ENCODE results near the gene SHISAL2A. TPM values are rescaled to one million over a fixed set of nuclear protein-coding genes. Genes with fewer than 3 reads are reported as not detected.

Gene SHISAL2A
- total RNA-seq, 8 experiments from 2014 or later = 0.38 to 2.6 (median 0.92) TPM; not detected in 1

- H3K4me1 ChIP-seq (replicated peaks in 1 of 2) = peaks cover 27 to 41% of the 10 kb centered on the region in 2 donors
- peak; percentile 12 to 88 (median 64) for ATAC-seq (replicated peaks in 6 of 8)
- peak overlapping the region in 1 of 5 donors; percentile 0 for H3K4me3 ChIP-seq
- in situ Hi-C loops (cut with MboI; ENCODE audit: low pct_unique_long_range_greater_than_20kb in 2 of 9, low sequenced_read_pairs in 9 of 9, unreplicated experiment in 9 of 9) = no loop called here
- peak overlapping the region; percentile 14 to 72 for H3K27ac ChIP-seq
- 0 to 100% (median 21%) methylated on average over 1 to 6 of the region's 7 CpGs; no CpG with 5 or more reads in 4 of the 10 experiments for WGBS, 10 experiments
These were observed 3.7 kb upstream of the SHISAL2A start for GRCh38 chr1:52629325-52629643.

- Histone ChIP-seq H3K27ac (peak overlapping the region in 1 of 2 donors; percentile 72), H3K4me1 (replicated peaks in 1 of 2) (peaks cover 27 to 41% of the 10 kb centered on the region in 2 donors), H3K4me3 (no peak overlapping the region)
- WGBS, 10 experiments = 31 to 100% (median 81%) methylated on average over 1 to 2 of the region's 2 CpGs
- in situ Hi-C loops (cut with MboI; ENCODE audit: low pct_unique_long_range_greater_than_20kb in 2 of 9, low sequenced_read_pairs in 9 of 9, unreplicated experiment in 9 of 9) = no loop called here
- no peak for ATAC-seq (replicated peaks in 6 of 8)
These were observed 3.3 kb upstream of the SHISAL2A start for GRCh38 chr1:52629667-52630066.

- Histone ChIP-seq H3K4me1 (replicated peaks in 1 of 2) (peaks cover 32 to 45% of the 10 kb centered on the region in 2 donors), H3K4me3 (no peak overlapping the region), H3K27ac (peak overlapping the region; percentile 25 to 39)
- WGBS, 10 experiments = 40 to 100% (median 82%) methylated on average over 1 to 6 of the region's 8 CpGs; no CpG with 5 or more reads in 3 of the 10 experiments
- in situ Hi-C loops (cut with MboI; ENCODE audit: low pct_unique_long_range_greater_than_20kb in 2 of 9, low sequenced_read_pairs in 9 of 9, unreplicated experiment in 9 of 9) = no loop called here
- peak in 7 of 8 experiments; percentile 1 to 72 (median 59) for ATAC-seq (replicated peaks in 6 of 8)
These were observed 1.1 kb upstream of the SHISAL2A start for GRCh38 chr1:52631759-52632331.

DNA sequence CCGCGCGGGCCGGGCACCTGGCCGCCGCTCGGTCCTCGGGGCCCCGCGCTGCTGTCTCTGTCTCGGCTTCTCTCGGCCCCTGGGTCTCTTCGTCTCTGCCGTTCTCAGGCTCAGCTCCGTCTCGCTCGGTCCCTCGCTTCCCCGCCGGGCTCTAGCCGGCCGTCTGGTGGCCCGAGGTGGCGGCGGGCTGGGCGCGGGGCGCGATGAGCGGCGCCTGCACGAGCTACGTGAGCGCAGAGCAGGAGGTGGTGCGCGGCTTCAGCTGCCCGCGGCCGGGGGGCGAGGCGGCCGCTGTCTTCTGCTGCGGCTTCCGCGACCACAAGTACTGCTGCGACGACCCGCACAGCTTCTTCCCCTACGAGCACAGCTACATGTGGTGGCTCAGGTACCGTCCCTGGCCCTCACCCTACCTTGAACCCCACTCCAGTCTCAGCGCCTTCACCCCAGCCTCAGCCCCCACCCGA, 355 bp downstream of the SHISAL2A start:
- 29 to 84% (median 50%) methylated on average over 2 to 30 of the region's 52 CpGs; no CpG with 5 or more reads in 5 of the 10 experiments for WGBS, 10 experiments
- Histone ChIP-seq H3K27ac (no peak overlapping the region), H3K4me3 (peak overlapping the region in 2 of 5 donors; percentile 2 to 7), H3K4me1 (replicated peaks in 1 of 2) (peaks cover 37 to 55% of the 10 kb centered on the region in 2 donors)
- peak in 2 of 8 experiments; percentile 13 to 38 for ATAC-seq (replicated peaks in 6 of 8)
- in situ Hi-C loops (cut with MboI; ENCODE audit: low pct_unique_long_range_greater_than_20kb in 2 of 9, low sequenced_read_pairs in 9 of 9, unreplicated experiment in 9 of 9) = no loop called here

DNA sequence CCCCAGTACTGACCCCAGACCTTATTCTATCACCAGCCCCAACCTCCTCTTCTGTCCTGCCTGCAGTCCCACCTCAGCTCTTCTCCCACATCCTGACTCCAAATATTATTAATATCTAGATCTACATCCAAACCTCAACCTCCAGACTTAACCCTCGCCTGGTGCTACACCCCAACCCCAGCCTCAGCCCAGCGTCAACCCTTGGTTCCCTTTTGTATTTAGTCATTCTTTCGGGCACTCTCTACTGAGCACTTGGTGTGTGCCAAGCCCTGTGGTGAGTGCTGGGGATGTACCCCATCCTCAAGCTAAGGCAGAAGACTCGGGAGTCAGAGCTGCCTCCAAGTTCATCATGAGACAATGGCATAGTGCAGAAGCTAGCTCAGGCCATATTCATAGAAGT, 1.1 kb downstream of the SHISAL2A start:
- in situ Hi-C loops (cut with MboI; ENCODE audit: low pct_unique_long_range_greater_than_20kb in 2 of 9, low sequenced_read_pairs in 9 of 9, unreplicated experiment in 9 of 9) = no loop called here
- 80 to 100% (median 94%) methylated on average over 1 to 4 of the region's 4 CpGs; no CpG with 5 or more reads in 1 of the 10 experiments for whole genome bisulfite sequencing, 10 experiments
- Histone ChIP-seq H3K4me3 (no peak overlapping the region), H3K27ac (no peak overlapping the region), H3K4me1 (replicated peaks in 1 of 2) (peaks cover 30 to 52% of the 10 kb centered on the region in 2 donors)
- ATAC-seq (replicated peaks in 6 of 8) = no peak

GRCh38 chr1:52635321-52636089, 2.5 kb downstream of the SHISAL2A start:
- WGBS, 10 experiments = 50 to 96% (median 85%) methylated on average over 1 to 4 of the region's 4 CpGs; no CpG with 5 or more reads in 1 of the 10 experiments
- ATAC-seq (replicated peaks in 6 of 8) = no peak
- no peak overlapping the region for H3K27ac ChIP-seq
- H3K4me3 ChIP-seq = no peak overlapping the region
- in situ Hi-C loops (cut with MboI; ENCODE audit: low pct_unique_long_range_greater_than_20kb in 2 of 9, low sequenced_read_pairs in 9 of 9, unreplicated experiment in 9 of 9) = no loop called here
- peaks cover 35 to 54% of the 10 kb centered on the region in 2 donors for H3K4me1 ChIP-seq (replicated peaks in 1 of 2)

GRCh38 chr1:52636721-52637695, 4.0 kb downstream of the SHISAL2A start:
- in situ Hi-C loops (cut with MboI; ENCODE audit: low pct_unique_long_range_greater_than_20kb in 2 of 9, low sequenced_read_pairs in 9 of 9, unreplicated experiment in 9 of 9) = no loop called here
- peaks cover 34 to 58% of the 10 kb centered on the region in 2 donors for H3K4me1 ChIP-seq (replicated peaks in 1 of 2)
- no peak overlapping the region for H3K4me3 ChIP-seq
- peak in 5 of 8 experiments; percentile 20 to 52 (median 31) for ATAC-seq (replicated peaks in 6 of 8)
- 50 to 75% (median 66%) methylated on average over 2 to 11 of the region's 11 CpGs; no CpG with 5 or more reads in 1 of the 10 experiments for WGBS, 10 experiments
- peak overlapping the region in 1 of 2 donors; percentile 4 for H3K27ac ChIP-seq

DNA sequence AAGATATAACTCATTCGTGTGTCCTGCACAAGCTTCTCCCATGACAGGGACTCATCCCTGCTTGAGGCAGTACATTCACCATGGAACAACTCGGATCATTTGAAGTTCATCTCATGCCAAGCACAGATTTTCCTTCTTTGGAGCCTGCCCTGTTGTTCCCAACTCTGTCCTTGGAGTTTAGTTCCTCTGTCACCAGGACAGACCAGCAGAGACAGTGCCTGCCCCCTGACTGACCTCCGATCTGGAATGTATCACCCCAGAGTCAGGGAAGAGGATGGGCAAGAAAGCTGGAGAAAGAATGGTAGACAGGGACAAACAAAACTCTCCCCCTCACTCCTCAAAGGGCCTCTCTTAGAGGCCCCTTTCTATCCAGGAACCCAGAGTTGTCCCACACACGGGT, 5.0 kb downstream of the SHISAL2A start:
- WGBS, 10 experiments = 33 to 100% (median 50%) methylated on average over 1 to 4 of the region's 4 CpGs; no CpG with 5 or more reads in 1 of the 10 experiments

DNA sequence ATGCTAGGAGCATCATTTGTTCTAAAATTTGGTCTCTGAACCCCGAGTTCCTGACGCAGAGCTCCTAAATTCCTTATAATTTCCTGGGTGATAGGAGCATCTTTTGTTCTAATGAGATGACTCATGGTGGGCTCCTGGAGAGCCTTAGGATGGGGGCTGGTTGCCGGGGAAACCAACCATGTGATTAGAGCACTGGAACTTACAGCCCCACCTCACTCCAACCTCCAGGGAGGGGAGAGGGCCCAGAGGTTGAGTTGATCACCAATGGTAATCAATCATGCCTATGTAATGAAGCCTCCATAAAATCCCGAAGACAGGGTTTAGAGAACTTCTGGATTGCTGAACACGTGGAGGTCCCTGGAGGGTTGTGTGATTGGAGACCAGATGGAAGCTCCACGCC, 7.7 kb downstream of the SHISAL2A start:
- in situ Hi-C loops (cut with MboI; ENCODE audit: low pct_unique_long_range_greater_than_20kb in 2 of 9, low sequenced_read_pairs in 9 of 9, unreplicated experiment in 9 of 9) = no loop called here
- 28 to 100% (median 48%) methylated on average over 1 to 6 of the region's 6 CpGs; no CpG with 5 or more reads in 2 of the 10 experiments for WGBS, 10 experiments
- H3K4me3 ChIP-seq = no peak overlapping the region
- peaks cover 29 to 44% of the 10 kb centered on the region in 2 donors for H3K4me1 ChIP-seq (replicated peaks in 1 of 2)
- peak overlapping the region; percentile 82 to 88 for H3K27ac ChIP-seq
- peak in 5 of 8 experiments; percentile 92 to 97 (median 93) for ATAC-seq (replicated peaks in 6 of 8)

More for the DNA sequence above, 5.0 kb downstream of the SHISAL2A start:
- Histone ChIP-seq H3K4me3 (no peak overlapping the region), H3K27ac (peak overlapping the region in 1 of 2 donors; percentile 38), H3K4me1 (replicated peaks in 1 of 2) (peaks cover 29 to 48% of the 10 kb centered on the region in 2 donors)
- no peak for ATAC-seq (replicated peaks in 6 of 8)
- in situ Hi-C loops (cut with MboI; ENCODE audit: low pct_unique_long_range_greater_than_20kb in 2 of 9, low sequenced_read_pairs in 9 of 9, unreplicated experiment in 9 of 9) = no loop called here

GRCh38 chr1:52641307-52641706, 8.3 kb downstream of the SHISAL2A start:
- 67 to 85% (median 75%) methylated on average over 2 to 4 of the region's 4 CpGs; no CpG with 5 or more reads in 5 of the 10 experiments for WGBS, 10 experiments
- Histone ChIP-seq H3K27ac (peak overlapping the region; percentile 66 to 67), H3K4me3 (no peak overlapping the region), H3K4me1 (replicated peaks in 1 of 2) (peaks cover 29 to 44% of the 10 kb centered on the region in 2 donors)
- in situ Hi-C loops (cut with MboI; ENCODE audit: low pct_unique_long_range_greater_than_20kb in 2 of 9, low sequenced_read_pairs in 9 of 9, unreplicated experiment in 9 of 9) = no loop called here
- ATAC-seq (replicated peaks in 6 of 8) = no peak

- no peak for ATAC-seq (replicated peaks in 6 of 8)
- in situ Hi-C loops (cut with MboI; ENCODE audit: low pct_unique_long_range_greater_than_20kb in 2 of 9, low sequenced_read_pairs in 9 of 9, unreplicated experiment in 9 of 9) = no loop called here
- Histone ChIP-seq H3K4me1 (replicated peaks in 1 of 2) (peaks cover 14 to 20% of the 10 kb centered on the region in 2 donors), H3K27ac (no peak overlapping the region), H3K4me3 (no peak overlapping the region)
- 70 to 100% (median 79%) methylated on average over 2 to 6 of the region's 6 CpGs; no CpG with 5 or more reads in 3 of the 10 experiments for WGBS, 10 experiments
These were observed 12.3 kb downstream of the SHISAL2A start for GRCh38 chr1:52645261-52645660.

DNA sequence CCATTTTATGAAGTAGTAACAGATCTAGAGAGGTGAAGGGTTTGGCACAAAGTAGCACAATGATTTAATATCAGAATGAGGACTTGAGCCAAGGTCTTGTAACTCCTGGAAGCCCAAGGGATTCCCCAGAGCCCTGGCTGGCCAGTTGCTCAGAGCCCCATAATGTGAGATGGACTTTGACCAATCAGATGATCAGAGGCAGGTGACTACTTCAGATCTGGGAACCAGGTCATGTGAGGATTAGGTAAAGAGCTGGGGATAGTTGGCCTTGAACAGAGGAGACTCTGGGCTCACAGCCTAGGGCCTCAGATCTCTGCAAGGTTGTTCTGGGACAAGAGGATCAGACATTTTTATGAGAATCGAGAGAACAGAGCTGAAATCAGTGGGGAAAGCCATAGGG, 18.9 kb downstream of the SHISAL2A start:
- Histone ChIP-seq H3K4me3 (no peak overlapping the region), H3K4me1 (replicated peaks in 1 of 2) (no peaks in the 10 kb centered on the region), H3K27ac (no peak overlapping the region)
- 17 to 100% (median 83%) methylated on average over 1 of the region's 1 CpG; no CpG with 5 or more reads in 2 of the 10 experiments for WGBS, 10 experiments
- in situ Hi-C loops (cut with MboI; ENCODE audit: low pct_unique_long_range_greater_than_20kb in 2 of 9, low sequenced_read_pairs in 9 of 9, unreplicated experiment in 9 of 9) = loop anchor here in 4 of 9 experiments (25.0 kb wide), 3 partner anchors 90 to 215 kb away; partner anchors contain the start of gene TUT4 (in 3 of the 4)
- ATAC-seq (replicated peaks in 6 of 8) = peak in 3 of 8 experiments; percentile 15 to 43 (median 21)

All from motor neuron (in vitro differentiated cells).